HG03280 (cell line): Measurements from ENCODE around the gene USH1C.

Experiments used
- ATAC-seq: cut with Tn5 transposase; IDR thresholded peaks from one replicate; pipeline ENCODE4 v1.9.1; 2021; ENCODE audit warnings: mild to moderate bottlenecking, moderate library complexity; ENCODE audit not compliant: unreplicated experiment

Gene USH1C

GRCh38 chr11:17571431-17572358, 27.5 kb upstream of the USH1C start:
- no peak for ATAC-seq

- ATAC-seq: no peak
These were observed 25.8 kb upstream of the USH1C start for GRCh38 chr11:17570034-17570433.

- ATAC-seq: no peak
These were observed 24.7 kb upstream of the USH1C start for GRCh38 chr11:17568944-17569343.

- ATAC-seq: no peak
These were observed 20.4 kb upstream of the USH1C start for GRCh38 chr11:17564687-17565042.

- no peak for ATAC-seq
These were observed 19.9 kb upstream of the USH1C start for GRCh38 chr11:17563961-17564686.

GRCh38 chr11:17563231-17563646, 19.0 kb upstream of the USH1C start:
- no peak for ATAC-seq

- ATAC-seq: no peak
These were observed 17.3 kb upstream of the USH1C start for GRCh38 chr11:17561526-17561925.

GRCh38 chr11:17561111-17561415, 16.8 kb upstream of the USH1C start:
- ATAC-seq: no peak

- ATAC-seq: no peak
These were observed 16.3 kb upstream of the USH1C start for GRCh38 chr11:17560281-17561110.

- no peak for ATAC-seq
These were observed 15.3 kb upstream of the USH1C start for GRCh38 chr11:17559341-17560087.

GRCh38 chr11:17558916-17559315, 14.7 kb upstream of the USH1C start:
- no peak for ATAC-seq

- ATAC-seq: no peak
These were observed 14.0 kb upstream of the USH1C start for GRCh38 chr11:17558025-17558780.

- no peak for ATAC-seq
These were observed 12.8 kb upstream of the USH1C start for GRCh38 chr11:17556999-17557398.

- no peak for ATAC-seq
These were observed 10.3 kb upstream of the USH1C start for GRCh38 chr11:17554487-17554886.

- ATAC-seq: no peak
These were observed 9.0 kb upstream of the USH1C start for GRCh38 chr11:17553249-17553546.

- ATAC-seq: no peak
These were observed 8.4 kb upstream of the USH1C start for GRCh38 chr11:17552392-17553248.

GRCh38 chr11:17552041-17552355, 7.8 kb upstream of the USH1C start:
- ATAC-seq: no peak

GRCh38 chr11:17551347-17552040, 7.3 kb upstream of the USH1C start:
- no peak for ATAC-seq
